ENCODE measurements around the gene PCDH15. TPM values are rescaled to one million over a fixed set of nuclear protein-coding genes. Genes with fewer than 3 reads are reported as not detected.

The PCDH15 gene
- total and polyA plus RNA-seq, 2 of the 8 experiments (the other 6 are each of a cell fraction or from before 2014, with no cell fraction given): 0.11 TPM; not detected in 1

GRCh38 chr10:54396031-54396430 is 405.0 kb downstream of the PCDH15 start (continued):
- no peak for TF ChIP-seq CHD7 (IDR thresholded peaks at IDR 0.05; ENCODE audit: insufficient replicate concordance, low read length)
- TF ChIP-seq TAF1 (IDR thresholded peaks at IDR 0.05; ENCODE audit: low read depth, low read length): no peak
- TF ChIP-seq SP4 (IDR thresholded peaks at IDR 0.05; ENCODE audit: low read length): no peak
- no peak for TF ChIP-seq SRF (IDR thresholded peaks at IDR 0.05; ENCODE audit: low read depth, low read length)
- no peak for TF ChIP-seq POLR2AphosphoS5 (IDR thresholded peaks at IDR 0.05; ENCODE audit: low read depth, low read length)
- no peak for TF ChIP-seq PHF8 (conservative IDR thresholded peaks at IDR 0.05; ENCODE audit: low read depth, low read length)
- TF ChIP-seq, protein P1, sequence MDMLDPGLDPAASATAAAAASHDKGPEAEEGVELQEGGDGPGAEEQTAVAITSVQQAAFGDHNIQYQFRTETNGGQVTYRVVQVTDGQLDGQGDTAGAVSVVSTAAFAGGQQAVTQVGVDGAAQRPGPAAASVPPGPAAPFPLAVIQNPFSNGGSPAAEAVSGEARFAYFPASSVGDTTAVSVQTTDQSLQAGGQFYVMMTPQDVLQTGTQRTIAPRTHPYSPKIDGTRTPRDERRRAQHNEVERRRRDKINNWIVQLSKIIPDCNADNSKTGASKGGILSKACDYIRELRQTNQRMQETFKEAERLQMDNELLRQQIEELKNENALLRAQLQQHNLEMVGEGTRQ (IDR thresholded peaks at IDR 0.05; ENCODE audit: low read length): no peak
- TF ChIP-seq YY1 (IDR thresholded peaks at IDR 0.05; ENCODE audit: low read depth, low read length): no peak
- TF ChIP-seq CHD2 (IDR thresholded peaks at IDR 0.05; ENCODE audit: low read length): no peak
- TF ChIP-seq RAD21 (IDR thresholded peaks at IDR 0.05 in 1 of 2, conservative IDR thresholded peaks at IDR 0.05 in 1 of 2; ENCODE audit: low read depth in 2 of 2, low read length in 2 of 2): no peak; a peak in 2 of 4 replicates
- no peak for TF ChIP-seq ASH2L (IDR thresholded peaks at IDR 0.05; ENCODE audit: low read length)
